Fibroblast of villous mesenchyme (primary cell): ENCODE data around the gene EFCAB14. TPM values are rescaled to one million over a fixed set of nuclear protein-coding genes. Genes with fewer than 3 reads are reported as not detected.
"Not testable (repeated sequence)": the region's sequence is repeated elsewhere in the genome, so short reads cannot be mapped to it uniquely, and the experiment has no call there.

Source experiments
- DNase-seq: peaks from one replicate; pipeline ENCODE4 v3.0.0-alpha.2; 2010; ENCODE audit warnings: low read depth
- H3K4me3 ChIP-seq: 2 replicates; pipeline ENCODE4 v1.5.1; 2011; ENCODE audit warnings: low read depth, mild to moderate bottlenecking, low read length
- CTCF ChIP-seq: IDR thresholded peaks from 2 replicates; pipeline ENCODE4 v1.5.1; 2012; ENCODE audit warnings: low read depth, mild to moderate bottlenecking, low read length; ENCODE audit not compliant: insufficient read depth
- total RNA-seq: library from RNA; depleted of rRNA; stranded (reverse); fragments of >200 nt; gene quantifications from 2 replicates; pipeline ENCODE4 v1.2.3, GENCODE V29; 2012

EFCAB14 gene
- total RNA-seq, 1 donor, result 64.3 TPM

DNA sequence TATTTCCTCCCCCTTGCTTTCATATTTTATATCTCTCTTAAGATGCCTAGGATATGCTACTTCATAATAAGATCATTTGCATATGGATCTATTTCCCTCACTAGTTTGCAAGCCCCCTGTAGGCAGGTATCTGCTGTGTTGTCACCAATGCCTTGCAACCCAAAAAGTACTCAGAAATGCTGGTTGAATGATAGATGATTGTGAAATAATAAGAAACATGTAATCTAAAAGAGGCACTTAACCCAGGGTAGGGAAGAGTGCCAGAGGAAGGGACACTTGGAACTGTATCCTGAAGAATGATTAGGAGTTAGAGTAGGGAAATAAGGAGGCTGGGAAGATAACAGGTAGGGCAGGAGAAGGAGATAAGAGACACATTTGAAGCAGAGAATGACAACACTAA is 63.1 kb downstream of the EFCAB14 start:
- H3K4me3 ChIP-seq, result no peak overlapping the region
- no peak for TF ChIP-seq CTCF
- no peak for DNase-seq

GRCh38 chr1:46654698-46655097 is 64.2 kb downstream of the EFCAB14 start:
- not testable (repeated sequence) for DNase-seq, H3K4me3 ChIP-seq

- H3K4me3 ChIP-seq, result peak overlapping the region; percentile 37
- DNase-seq, result no peak
- no peak for TF ChIP-seq CTCF
Observed at GRCh38 chr1:46654012-46654411, 64.9 kb downstream of the EFCAB14 start.

GRCh38 chr1:46653405-46653958 is 65.4 kb downstream of the EFCAB14 start:
- peak; percentile 89 for DNase-seq
- no peak for TF ChIP-seq CTCF
- H3K4me3 ChIP-seq, result peak overlapping the region; percentile 37

GRCh38 chr1:46652321-46653100 is 66.4 kb downstream of the EFCAB14 start:
- DNase-seq, result no peak
- H3K4me3 ChIP-seq, result no peak overlapping the region
- no peak for TF ChIP-seq CTCF

DNA sequence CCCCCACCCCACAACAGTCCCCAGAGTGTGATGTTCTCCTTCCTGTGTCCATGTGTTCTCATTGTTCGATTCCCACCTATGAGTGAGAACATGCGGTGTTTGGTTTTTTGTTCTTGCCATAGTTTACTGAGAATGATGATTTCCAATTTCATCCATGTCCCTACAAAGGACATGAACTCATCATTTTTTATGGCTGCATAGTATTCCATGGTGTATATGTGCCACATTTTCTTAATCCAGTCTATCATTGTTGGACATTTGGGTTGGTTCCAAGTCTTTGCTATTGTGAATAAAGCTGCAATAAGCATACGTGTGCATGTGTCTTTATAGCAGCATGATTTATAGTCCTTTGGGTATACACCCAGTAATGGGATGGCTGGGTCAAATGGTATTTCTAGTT is 67.8 kb downstream of the EFCAB14 start:
- H3K4me3 ChIP-seq, DNase-seq: not testable (repeated sequence)

DNA sequence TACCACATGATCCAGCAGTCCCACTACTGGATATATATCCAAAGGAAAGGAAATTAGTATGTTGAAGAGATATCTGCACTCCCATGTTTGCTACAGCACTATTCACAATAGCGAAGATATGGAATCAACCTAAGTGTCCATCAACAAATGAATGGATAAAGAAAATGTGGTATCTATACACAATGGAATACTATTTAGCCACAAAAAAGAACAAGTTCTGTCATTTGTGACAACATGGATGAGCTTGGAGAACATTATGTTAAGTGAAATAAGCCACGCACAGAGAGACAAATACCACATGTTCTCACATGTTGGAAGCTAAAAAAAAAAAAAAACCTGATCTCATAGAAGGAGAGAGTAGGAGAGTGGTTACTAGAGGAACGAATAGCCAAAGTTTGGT is 68.4 kb downstream of the EFCAB14 start:
- no peak for DNase-seq
- no peak overlapping the region for H3K4me3 ChIP-seq
- no peak for TF ChIP-seq CTCF

- no peak for TF ChIP-seq CTCF
- no peak for DNase-seq
- H3K4me3 ChIP-seq, result no peak overlapping the region
Observed at GRCh38 chr1:46649764-46650163, 69.2 kb downstream of the EFCAB14 start.
